Central memory CD8-positive, alpha-beta T cell (primary cell): ENCODE data around the gene SORD.
"Not testable (repeated sequence)": the region's sequence is repeated elsewhere in the genome, so short reads cannot be mapped to it uniquely, and the experiment has no call there.

ENCODE experiments used
- ATAC-seq: fragments of 150-1000 bp; cut with Tn5 transposase; replicated peaks from 2 replicates; pipeline ENCODE4 v1.10.0; 2022; ENCODE audit warnings: mild to moderate bottlenecking, moderate FRiP score, moderate number of reproducible peaks; ENCODE audit not compliant: poor library complexity, severe bottlenecking; ENCODE audit errors: extremely low read depth
- DNase-seq, 2 donors: peaks; one replicate each; pipeline ENCODE4 v3.0.0; 2021; ENCODE audit warnings: low spot score in 2 of 2
- H3K27ac Mint-ChIP-seq: one replicate; pipeline ENCODE4 v1.8.0; 2022; ENCODE audit warnings: low read depth, mild to moderate bottlenecking, moderate library complexity, mixed read lengths
- H3K27me3 Mint-ChIP-seq: one replicate; pipeline ENCODE4 v1.8.0; 2022; ENCODE audit warnings: mixed read lengths
- H3K36me3 Mint-ChIP-seq: one replicate; pipeline ENCODE4 v1.8.0; 2022; ENCODE audit warnings: mild to moderate bottlenecking, moderate library complexity, mixed read lengths; ENCODE audit not compliant: insufficient read depth
- H3K4me1 Mint-ChIP-seq: one replicate; pipeline ENCODE4 v1.8.0; 2022; ENCODE audit warnings: mixed read lengths
- H3K4me3 Mint-ChIP-seq: one replicate; pipeline ENCODE4 v1.8.0; 2022; ENCODE audit warnings: mild to moderate bottlenecking, moderate library complexity, mixed read lengths
- H3K9me3 Mint-ChIP-seq: one replicate; pipeline ENCODE4 v1.8.0; 2022; ENCODE audit warnings: mixed read lengths

The SORD gene

GRCh38 chr15:45050587-45050986 is 27.6 kb downstream of the SORD start:
- Mint-ChIP-seq H3K36me3 (no peaks in the 10 kb centered on the region), H3K4me3 (no peak overlapping the region), H3K27ac (no peak overlapping the region), H3K4me1 (no peaks in the 10 kb centered on the region), H3K9me3 (no peaks in the 10 kb centered on the region), H3K27me3 (no peaks in the 10 kb centered on the region)
- ATAC-seq (no peak), DNase-seq (no peak)

- H3K36me3 Mint-ChIP-seq, H3K27ac Mint-ChIP-seq, H3K27me3 Mint-ChIP-seq, H3K4me1 Mint-ChIP-seq, ATAC-seq, H3K9me3 Mint-ChIP-seq, DNase-seq, H3K4me3 Mint-ChIP-seq: not testable (repeated sequence)
Measured at GRCh38 chr15:45052676-45053075, 29.7 kb downstream of the SORD start.

DNA sequence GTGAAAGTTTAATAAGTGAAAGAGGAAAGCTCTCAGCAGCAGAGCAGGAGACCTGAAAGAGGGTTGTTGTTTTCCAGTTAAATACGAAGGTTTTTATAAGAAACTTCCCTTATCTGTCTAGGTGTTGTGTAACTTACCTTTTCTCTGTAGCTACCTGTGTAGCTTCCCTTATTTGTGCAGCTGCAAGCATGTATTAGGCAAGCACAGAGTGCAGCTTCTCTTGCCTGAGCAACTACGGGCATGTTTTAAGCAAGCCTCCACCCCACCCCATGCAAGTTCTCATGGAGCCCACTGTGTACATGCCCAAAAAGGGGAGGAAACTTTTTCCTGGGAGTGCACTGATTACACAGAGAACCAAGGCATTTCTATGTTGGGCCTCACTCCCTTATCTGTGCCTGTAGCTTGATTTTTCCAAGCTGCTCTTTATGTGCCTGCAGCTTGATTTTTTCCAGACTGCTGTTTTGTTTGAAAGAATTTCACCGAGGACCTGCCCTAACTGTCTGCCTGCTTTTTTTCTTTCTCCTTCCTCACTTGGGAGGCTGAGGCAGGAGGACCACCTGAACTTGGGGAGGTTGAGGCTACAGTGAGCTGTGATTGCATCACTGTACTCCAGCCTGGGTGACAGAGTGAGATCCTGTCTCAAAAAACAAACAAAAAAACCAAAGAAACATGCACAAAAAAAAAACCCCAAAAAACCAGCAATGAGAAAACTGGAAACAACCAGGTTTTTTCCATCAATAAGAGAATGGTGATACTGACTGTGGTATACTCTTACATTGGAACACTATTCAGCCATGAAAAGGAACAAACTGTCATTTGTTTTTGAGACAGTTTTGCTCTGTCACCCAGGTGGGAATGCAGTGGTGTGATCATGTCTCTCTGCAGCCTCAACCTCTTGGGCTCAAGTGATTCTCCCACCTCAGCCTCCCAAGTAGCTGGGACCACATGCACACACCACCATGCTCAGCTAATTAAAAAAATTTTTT is 36.0 kb downstream of the SORD start:
- not testable (repeated sequence) for DNase-seq, H3K4me1 Mint-ChIP-seq, ATAC-seq, H3K27me3 Mint-ChIP-seq, H3K4me3 Mint-ChIP-seq, H3K9me3 Mint-ChIP-seq, H3K36me3 Mint-ChIP-seq, H3K27ac Mint-ChIP-seq

DNA sequence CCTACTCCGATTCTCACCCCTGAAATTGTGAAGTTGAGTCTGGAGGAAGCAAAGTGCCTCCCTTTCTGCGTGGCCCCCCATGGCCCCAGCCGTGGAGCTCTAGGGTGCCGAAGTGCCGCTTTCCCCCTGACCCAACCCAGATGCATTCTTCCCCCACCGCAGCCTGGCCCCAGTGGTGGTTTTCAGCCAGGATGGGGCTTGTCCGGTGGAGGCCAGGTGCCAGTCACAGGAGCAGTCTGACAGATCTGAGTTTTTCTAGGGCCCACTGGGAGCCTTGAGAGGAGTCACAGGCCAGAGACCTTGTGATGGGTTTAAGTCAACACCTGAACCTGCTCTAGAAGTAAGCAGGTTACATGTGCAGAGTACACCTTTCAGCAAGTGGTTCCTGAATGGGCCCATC is 39.3 kb downstream of the SORD start:
- H3K27me3 Mint-ChIP-seq, ATAC-seq, DNase-seq, H3K4me1 Mint-ChIP-seq, H3K27ac Mint-ChIP-seq, H3K36me3 Mint-ChIP-seq, H3K9me3 Mint-ChIP-seq, H3K4me3 Mint-ChIP-seq: not testable (repeated sequence)

DNA sequence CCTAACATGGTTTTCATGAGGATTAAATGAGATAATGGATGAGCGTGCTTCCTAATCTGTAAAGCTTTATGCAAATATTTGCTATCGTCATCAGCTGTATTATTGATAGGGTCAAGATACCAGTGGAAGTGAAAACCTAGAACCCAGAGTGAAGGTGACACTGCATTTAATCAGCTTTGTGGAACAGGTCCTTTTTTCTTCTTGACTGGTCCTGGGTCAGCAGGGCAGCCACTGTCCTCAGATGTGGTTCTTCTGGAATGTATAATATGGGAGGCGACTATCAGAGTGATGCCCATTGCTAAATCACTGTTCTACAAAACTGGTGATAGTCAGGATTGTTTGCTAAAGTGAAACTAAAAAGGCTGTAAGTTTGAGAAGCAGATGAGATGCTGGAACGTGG is 41.4 kb downstream of the SORD start:
- H3K27ac Mint-ChIP-seq, result no peak overlapping the region
- no peaks in the 10 kb centered on the region for H3K9me3 Mint-ChIP-seq
- DNase-seq, result no peak
- no peaks in the 10 kb centered on the region for H3K27me3 Mint-ChIP-seq
- peaks cover 6% of the 10 kb centered on the region for H3K4me1 Mint-ChIP-seq
- ATAC-seq, result no peak
- peaks cover 1% of the 10 kb centered on the region for H3K36me3 Mint-ChIP-seq
- no peak overlapping the region for H3K4me3 Mint-ChIP-seq

DNA sequence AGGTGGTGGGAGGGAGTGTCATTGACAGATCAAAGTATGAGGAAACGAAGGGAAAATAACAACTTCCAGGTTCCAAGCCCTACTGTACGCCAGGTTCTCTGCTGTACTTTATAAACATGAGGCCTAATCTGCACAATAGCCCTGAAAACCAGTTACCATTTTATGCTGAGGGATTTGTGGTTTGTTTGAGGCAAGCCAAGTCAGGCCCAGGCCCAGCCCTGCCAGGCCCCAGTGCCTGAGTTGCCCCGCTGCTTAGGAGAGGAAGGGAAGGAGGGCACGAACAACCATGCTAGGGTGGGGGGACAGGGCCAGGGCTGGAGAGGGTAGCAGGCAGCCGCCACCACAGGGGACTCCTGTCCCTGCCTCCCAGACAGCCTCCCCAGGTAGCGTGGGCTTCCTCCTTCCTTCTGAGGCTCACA is 47.0 kb downstream of the SORD start:
- not testable (repeated sequence) for H3K27me3 Mint-ChIP-seq, H3K9me3 Mint-ChIP-seq, DNase-seq, H3K4me1 Mint-ChIP-seq, H3K4me3 Mint-ChIP-seq, ATAC-seq, H3K27ac Mint-ChIP-seq, H3K36me3 Mint-ChIP-seq

- not testable (repeated sequence) for DNase-seq, H3K9me3 Mint-ChIP-seq, ATAC-seq, H3K27ac Mint-ChIP-seq, H3K27me3 Mint-ChIP-seq, H3K36me3 Mint-ChIP-seq, H3K4me3 Mint-ChIP-seq, H3K4me1 Mint-ChIP-seq
Measured at GRCh38 chr15:45073602-45074001, 50.6 kb downstream of the SORD start.

GRCh38 chr15:45075440-45076320 is 52.7 kb downstream of the SORD start:
- not testable (repeated sequence) for DNase-seq, H3K27me3 Mint-ChIP-seq, H3K4me3 Mint-ChIP-seq, H3K9me3 Mint-ChIP-seq, ATAC-seq, H3K36me3 Mint-ChIP-seq, H3K4me1 Mint-ChIP-seq, H3K27ac Mint-ChIP-seq

GRCh38 chr15:45077391-45077790 is 54.4 kb downstream of the SORD start:
- H3K27me3 Mint-ChIP-seq, DNase-seq, ATAC-seq, H3K9me3 Mint-ChIP-seq, H3K4me1 Mint-ChIP-seq, H3K27ac Mint-ChIP-seq, H3K36me3 Mint-ChIP-seq, H3K4me3 Mint-ChIP-seq: not testable (repeated sequence)

- ATAC-seq, H3K9me3 Mint-ChIP-seq, DNase-seq, H3K4me3 Mint-ChIP-seq, H3K27ac Mint-ChIP-seq, H3K4me1 Mint-ChIP-seq, H3K36me3 Mint-ChIP-seq: not testable (repeated sequence)
- H3K27me3 Mint-ChIP-seq, result peaks cover 14% of the 10 kb centered on the region
Measured at GRCh38 chr15:45079201-45079600, 56.2 kb downstream of the SORD start.

DNA sequence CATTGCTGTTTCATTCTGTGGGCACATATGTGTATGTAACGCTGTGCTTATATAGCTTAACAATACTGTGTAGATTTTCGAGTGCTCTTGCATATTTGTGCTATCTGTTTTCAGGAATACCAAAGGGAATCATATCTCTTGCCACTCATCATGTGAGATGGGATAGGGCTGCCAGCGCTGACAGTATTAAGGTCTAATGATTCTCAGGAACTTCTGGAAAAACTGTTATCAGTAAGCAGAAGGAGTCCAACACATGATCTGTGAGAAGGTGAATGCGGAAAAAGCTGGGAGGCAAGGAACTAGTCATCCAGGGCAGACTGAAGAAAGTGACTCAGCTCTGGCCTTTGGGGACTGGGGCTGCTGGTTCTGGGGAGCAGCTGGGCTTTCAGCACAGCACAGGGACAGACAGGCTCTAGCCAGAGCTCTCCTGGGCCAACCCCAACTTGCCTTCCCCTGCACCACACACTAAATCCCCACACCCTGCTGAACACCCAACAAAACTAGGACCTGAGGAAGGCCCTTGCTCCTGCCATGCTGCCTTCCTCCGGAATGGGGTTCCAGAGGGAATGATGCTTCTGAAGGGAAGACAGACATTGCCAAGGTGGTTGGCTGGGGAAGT is 56.7 kb downstream of the SORD start:
- ATAC-seq, H3K4me3 Mint-ChIP-seq, DNase-seq, H3K9me3 Mint-ChIP-seq, H3K36me3 Mint-ChIP-seq, H3K27ac Mint-ChIP-seq, H3K4me1 Mint-ChIP-seq: not testable (repeated sequence)
- H3K27me3 Mint-ChIP-seq, result peaks cover 19% of the 10 kb centered on the region

DNA sequence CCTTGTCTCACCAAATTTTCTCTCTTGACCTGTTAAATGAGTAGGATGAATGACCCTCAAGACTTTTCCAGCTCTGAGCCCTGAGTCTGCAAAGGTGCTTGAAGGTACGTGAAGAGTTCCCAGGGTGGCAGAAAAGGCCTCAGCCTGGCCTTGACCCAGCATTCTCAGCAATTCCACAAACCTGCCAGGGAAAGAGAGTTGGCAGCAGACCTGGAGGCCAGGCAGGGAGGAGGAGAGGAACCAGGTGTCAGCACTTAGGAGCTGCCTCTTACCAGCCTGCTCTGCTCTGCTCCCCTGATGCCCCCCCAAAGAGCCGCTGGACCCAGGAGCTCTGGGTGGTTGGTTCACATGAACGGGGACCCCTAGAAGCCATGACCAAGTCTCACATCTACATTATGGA is 57.6 kb downstream of the SORD start:
- not testable (repeated sequence) for H3K4me1 Mint-ChIP-seq, H3K36me3 Mint-ChIP-seq, H3K27ac Mint-ChIP-seq, DNase-seq, H3K9me3 Mint-ChIP-seq, ATAC-seq, H3K4me3 Mint-ChIP-seq
- peaks cover 28% of the 10 kb centered on the region for H3K27me3 Mint-ChIP-seq
